Activated CD8-positive, alpha-beta T cell treated with anti-CD3 and anti-CD28 coated beads for 36 hours (primary cell): Measurements from ENCODE around the gene SORCS2. TPM values are rescaled to one million over a fixed set of nuclear protein-coding genes. Genes with fewer than 3 reads are reported as not detected.

Source experiments
- ATAC-seq: fragments of 200-7000 bp; cut with Tn5 transposase; one replicate; pipeline ENCODE4 v1.10.0; 2021; ENCODE audit warnings: mild to moderate bottlenecking, moderate library complexity
- CTCF ChIA-PET: fragments of 350-600 bp; sonication (Branson Sonifier 250); formaldehyde crosslinking; loops from one replicate; lab custom pipeline; 2021; ENCODE audit warnings: antibody characterized with exemption; lab: Charles Lee
- POLR2A ChIA-PET: fragments of 350-600 bp; sonication (Branson Sonifier 250); formaldehyde crosslinking; loops from one replicate; lab custom pipeline; 2021; ENCODE audit warnings: antibody characterized with exemption; lab: Charles Lee
- DNase-seq: peaks from one replicate; pipeline ENCODE4 v3.0.0-alpha.2; 2020
- H3K27ac Mint-ChIP-seq: one replicate; pipeline ENCODE4 v1.8.0; 2021; ENCODE audit warnings: mild to moderate bottlenecking, mixed read lengths
- H3K27me3 Mint-ChIP-seq: one replicate; pipeline ENCODE4 v1.8.0; 2021; ENCODE audit warnings: mixed read lengths
- H3K36me3 Mint-ChIP-seq: one replicate; pipeline ENCODE4 v1.8.0; 2021; ENCODE audit warnings: low read depth, mixed read lengths
- H3K4me1 Mint-ChIP-seq: one replicate; pipeline ENCODE4 v1.8.0; 2021; ENCODE audit warnings: low read depth, mixed read lengths
- H3K4me3 Mint-ChIP-seq: one replicate; pipeline ENCODE4 v1.8.0; 2021; ENCODE audit warnings: mild to moderate bottlenecking, moderate library complexity, mixed read lengths
- H3K9me3 Mint-ChIP-seq: one replicate; pipeline ENCODE4 v1.8.0; 2021; ENCODE audit warnings: mixed read lengths
- intact Hi-C: fragments of 100-400 bp; cut with micrococcal nuclease; formaldehyde crosslinking; loops from one replicate; pipeline ENCODE4 v1.10.0; 2022
- total RNA-seq, 2 experiments: library from RNA; stranded (reverse); gene quantifications; one replicate each; pipeline ENCODE4 v1.2.3, GENCODE V29; 2021
- TF ChIP-seq, protein P1 (sequence below): fragments of 200-600 bp; IDR thresholded peaks from one replicate; pipeline ENCODE4 v1.8.0; 2022; ENCODE audit warnings: antibody characterized with exemption, mild to moderate bottlenecking

The SORCS2 gene
- total RNA-seq, 2 experiments from 2014 or later: 0.05 TPM; not detected in 1

DNA sequence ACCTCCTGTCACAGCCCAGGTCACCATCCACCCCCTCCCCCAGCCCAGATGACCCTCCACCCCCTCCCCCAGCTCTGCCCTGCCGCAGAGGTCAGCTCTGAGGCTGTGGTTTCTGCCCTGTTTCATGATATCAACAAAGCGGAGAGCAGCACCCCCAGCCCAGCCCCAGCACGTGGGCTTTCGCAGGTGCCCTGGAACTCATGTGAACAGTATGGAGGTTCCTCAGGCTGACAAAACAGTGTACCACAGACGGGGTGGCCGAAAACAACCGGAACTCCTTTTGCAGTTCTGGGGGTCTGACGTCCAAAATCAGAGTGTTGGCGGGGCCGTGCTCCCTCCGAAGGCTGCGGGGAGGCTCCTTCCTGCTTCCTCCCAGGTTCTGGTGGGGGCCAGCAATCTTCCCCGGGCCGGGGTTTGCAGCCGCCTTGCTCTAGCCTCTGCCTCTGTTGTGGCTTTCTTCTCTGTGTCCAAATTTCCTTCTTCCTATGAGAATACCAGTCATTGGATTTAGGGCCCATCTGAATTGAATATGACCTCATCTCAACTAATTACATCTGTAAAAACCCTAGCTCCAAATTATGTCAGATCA, 250.3 kb downstream of the SORCS2 start:
- H3K27me3 Mint-ChIP-seq: peaks cover 11% of the 10 kb centered on the region
- ChIA-PET POLR2A (no interaction called here), CTCF (no interaction called here)
- H3K9me3 Mint-ChIP-seq: no peaks in the 10 kb centered on the region
- intact Hi-C loops: no loop called here
- DNase-seq (no peak), ATAC-seq (no peak)
- TF ChIP-seq, protein P1, sequence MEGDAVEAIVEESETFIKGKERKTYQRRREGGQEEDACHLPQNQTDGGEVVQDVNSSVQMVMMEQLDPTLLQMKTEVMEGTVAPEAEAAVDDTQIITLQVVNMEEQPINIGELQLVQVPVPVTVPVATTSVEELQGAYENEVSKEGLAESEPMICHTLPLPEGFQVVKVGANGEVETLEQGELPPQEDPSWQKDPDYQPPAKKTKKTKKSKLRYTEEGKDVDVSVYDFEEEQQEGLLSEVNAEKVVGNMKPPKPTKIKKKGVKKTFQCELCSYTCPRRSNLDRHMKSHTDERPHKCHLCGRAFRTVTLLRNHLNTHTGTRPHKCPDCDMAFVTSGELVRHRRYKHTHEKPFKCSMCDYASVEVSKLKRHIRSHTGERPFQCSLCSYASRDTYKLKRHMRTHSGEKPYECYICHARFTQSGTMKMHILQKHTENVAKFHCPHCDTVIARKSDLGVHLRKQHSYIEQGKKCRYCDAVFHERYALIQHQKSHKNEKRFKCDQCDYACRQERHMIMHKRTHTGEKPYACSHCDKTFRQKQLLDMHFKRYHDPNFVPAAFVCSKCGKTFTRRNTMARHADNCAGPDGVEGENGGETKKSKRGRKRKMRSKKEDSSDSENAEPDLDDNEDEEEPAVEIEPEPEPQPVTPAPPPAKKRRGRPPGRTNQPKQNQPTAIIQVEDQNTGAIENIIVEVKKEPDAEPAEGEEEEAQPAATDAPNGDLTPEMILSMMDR: no peak
- H3K4me3 Mint-ChIP-seq: no peak overlapping the region
- H3K36me3 Mint-ChIP-seq: no peaks in the 10 kb centered on the region
- H3K27ac Mint-ChIP-seq: no peak overlapping the region
- no peaks in the 10 kb centered on the region for H3K4me1 Mint-ChIP-seq

DNA sequence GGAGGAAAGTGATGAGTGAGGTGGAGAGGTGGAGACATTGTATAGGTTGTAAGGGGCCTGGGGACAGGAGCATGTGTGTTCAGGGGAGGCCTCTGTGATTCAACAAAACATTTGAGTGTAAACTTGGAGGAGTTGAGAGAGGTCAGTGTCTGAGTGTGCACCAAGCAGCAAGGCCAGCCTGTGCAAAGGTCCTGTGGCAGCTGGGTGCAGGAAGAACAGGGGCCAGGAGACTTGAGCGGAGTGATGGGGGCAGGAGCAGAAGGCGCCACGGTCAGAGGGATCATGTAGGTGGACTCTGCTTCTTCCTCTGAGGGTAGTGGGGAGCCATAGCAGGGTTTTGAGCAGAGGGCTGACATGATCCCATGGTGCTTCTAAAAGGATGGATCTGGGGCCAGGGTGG, 252.0 kb downstream of the SORCS2 start:
- Mint-ChIP-seq H3K27me3 (peaks cover 11% of the 10 kb centered on the region), H3K27ac (no peak overlapping the region), H3K4me1 (no peaks in the 10 kb centered on the region), H3K4me3 (no peak overlapping the region), H3K9me3 (peaks cover under 1% of the 10 kb centered on the region), H3K36me3 (no peaks in the 10 kb centered on the region)
- intact Hi-C loops: no loop called here
- ATAC-seq (no peak), DNase-seq (no peak)
- TF ChIP-seq, protein P1: no peak
- POLR2A ChIA-PET: no interaction called here
- CTCF ChIA-PET: no interaction called here

GRCh38 chr4:7444731-7445130, 252.4 kb downstream of the SORCS2 start:
- Mint-ChIP-seq H3K4me3 (no peak overlapping the region), H3K9me3 (peaks cover 3% of the 10 kb centered on the region), H3K27me3 (peaks cover 11% of the 10 kb centered on the region), H3K27ac (no peak overlapping the region), H3K4me1 (no peaks in the 10 kb centered on the region), H3K36me3 (no peaks in the 10 kb centered on the region)
- intact Hi-C loops: no loop called here
- ChIA-PET POLR2A (no interaction called here), CTCF (no interaction called here)
- DNase-seq (no peak), ATAC-seq (no peak)
- TF ChIP-seq, protein P1: no peak

DNA sequence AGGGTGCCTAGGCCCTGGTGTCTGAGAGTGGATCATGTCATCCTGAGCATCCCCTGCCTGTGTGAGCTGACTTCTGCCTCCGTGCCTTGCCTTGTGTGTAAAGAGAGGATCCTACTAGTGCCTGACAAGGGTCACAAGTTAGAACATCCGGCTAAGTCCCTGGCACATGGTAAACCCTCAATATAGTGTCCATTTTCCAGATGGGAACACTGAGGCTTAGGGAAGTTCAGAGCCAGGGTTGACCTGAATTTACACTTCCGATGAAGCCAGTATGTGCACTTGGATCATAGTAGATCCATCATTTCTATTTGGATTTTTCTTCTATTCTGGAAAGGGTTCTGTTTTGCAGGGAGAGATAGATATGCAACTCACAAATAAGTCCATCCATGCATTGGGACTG, 254.9 kb downstream of the SORCS2 start:
- TF ChIP-seq, protein P1: no peak
- Mint-ChIP-seq H3K27ac (no peak overlapping the region), H3K27me3 (peaks cover 11% of the 10 kb centered on the region), H3K36me3 (no peaks in the 10 kb centered on the region), H3K9me3 (peaks cover 3% of the 10 kb centered on the region), H3K4me1 (no peaks in the 10 kb centered on the region), H3K4me3 (no peak overlapping the region)
- no peak for ATAC-seq
- ChIA-PET CTCF (no interaction called here), POLR2A (no interaction called here)
- DNase-seq: no peak
- intact Hi-C loops: no loop called here

- no peak overlapping the region for H3K4me3 Mint-ChIP-seq
- POLR2A ChIA-PET: no interaction called here
- no peaks in the 10 kb centered on the region for H3K4me1 Mint-ChIP-seq
- TF ChIP-seq, protein P1: no peak
- peaks cover 3% of the 10 kb centered on the region for H3K9me3 Mint-ChIP-seq
- H3K27me3 Mint-ChIP-seq: peaks cover 7% of the 10 kb centered on the region
- no peak for ATAC-seq
- intact Hi-C loops: no loop called here
- H3K36me3 Mint-ChIP-seq: no peaks in the 10 kb centered on the region
- DNase-seq: no peak
- CTCF ChIA-PET: no interaction called here
- H3K27ac Mint-ChIP-seq: no peak overlapping the region
These were observed 255.7 kb downstream of the SORCS2 start for GRCh38 chr4:7448036-7448435.
